HepG2 (cell line): Measurements from ENCODE around the gene AKR1C2. TPM values are rescaled to one million over a fixed set of nuclear protein-coding genes. Genes with fewer than 3 reads are reported as not detected.

Experiments
- BCLAF1 ChIP-seq: fragments of 450-650 bp; IDR thresholded peaks from 2 replicates; pipeline ENCODE4 v1.6.1; 2017; ENCODE audit warnings: mild to moderate bottlenecking
- BRCA1 ChIP-seq: sonication (generic); formaldehyde crosslinking; IDR thresholded peaks from 2 replicates; pipeline ENCODE4 v1.4.0; 2020; ENCODE audit warnings: missing genetic modification reagents
- CENPBD1 ChIP-seq: sonication (generic); formaldehyde crosslinking; IDR thresholded peaks from 2 replicates; pipeline ENCODE4 v1.8.0; 2022; ENCODE audit warnings: missing genetic modification reagents, low read depth, mild to moderate bottlenecking, borderline replicate concordance
- CREB1 ChIP-seq, 2 experiments: fragments of 450-650 bp in 1 of 2; IDR thresholded peaks; 2 replicates each; pipeline ENCODE4 v1.6.1; 2016 to 2017; ENCODE audit warnings: control low read depth in 1 of 2, mild to moderate bottlenecking in 1 of 2, missing compliant biosample characterization in 1 of 2, missing genetic modification characterization in 1 of 2
- DPF2 ChIP-seq: sonication (generic); formaldehyde crosslinking; IDR thresholded peaks from 2 replicates; pipeline ENCODE4 v1.4.0; 2020; ENCODE audit warnings: mild to moderate bottlenecking, low read depth, missing genetic modification reagents, borderline replicate concordance
- HIC2 ChIP-seq: sonication (generic); formaldehyde crosslinking; IDR thresholded peaks from 2 replicates; pipeline ENCODE4 v1.9.0; 2022; ENCODE audit warnings: low read depth, missing genetic modification reagents
- HIVEP1 ChIP-seq: sonication (generic); formaldehyde crosslinking; IDR thresholded peaks from 2 replicates; pipeline ENCODE4 v1.4.0; 2020; ENCODE audit warnings: mild to moderate bottlenecking, missing genetic modification reagents
- JUN ChIP-seq: sonication (generic); formaldehyde crosslinking; IDR thresholded peaks from 2 replicates; pipeline ENCODE4 v1.4.0; 2020; ENCODE audit warnings: mild to moderate bottlenecking, missing genetic modification reagents
- KDM5B ChIP-seq: sonication (generic); formaldehyde crosslinking; IDR thresholded peaks from 2 replicates; pipeline ENCODE4 v1.4.0; 2020; ENCODE audit warnings: missing genetic modification reagents, mild to moderate bottlenecking, borderline replicate concordance
- MAFG ChIP-seq: sonication (generic); formaldehyde crosslinking; IDR thresholded peaks from 2 replicates; pipeline ENCODE4 v1.5.1; 2020; ENCODE audit warnings: mild to moderate bottlenecking, missing genetic modification reagents
- MAFK ChIP-seq, 2 experiments: IDR thresholded peaks in 1 of 2; conservative IDR thresholded peaks in 1 of 2; 2 replicates each; pipeline ENCODE4 v1.6.1; 2011; ENCODE audit warnings: improper control_type of control experiment in 2 of 2, low read length in 2 of 2
- MEF2D ChIP-seq: sonication (generic); formaldehyde crosslinking; IDR thresholded peaks from 2 replicates; pipeline ENCODE4 v1.5.1; 2020; ENCODE audit warnings: mild to moderate bottlenecking, missing genetic modification reagents
- SIN3A ChIP-seq: IDR thresholded peaks from 2 replicates; pipeline ENCODE4 v1.6.1; 2011; ENCODE audit warnings: low read depth, mild to moderate bottlenecking, control low read depth, low read length, borderline replicate concordance
- ZFP41 ChIP-seq: sonication (generic); formaldehyde crosslinking; IDR thresholded peaks from 2 replicates; pipeline ENCODE4 v1.4.0; 2020; ENCODE audit warnings: mild to moderate bottlenecking, missing genetic modification reagents, borderline replicate concordance
- ZNF232 ChIP-seq: sonication (generic); formaldehyde crosslinking; IDR thresholded peaks from 2 replicates; pipeline ENCODE4 v1.4.0; 2020; ENCODE audit warnings: missing genetic modification reagents, borderline replicate concordance
- ZNF253 ChIP-seq: sonication (generic); formaldehyde crosslinking; IDR thresholded peaks from 2 replicates; pipeline ENCODE4 v1.8.0; 2022; ENCODE audit warnings: mild to moderate bottlenecking, missing genetic modification reagents, borderline replicate concordance
- ZNF30 ChIP-seq: sonication (generic); formaldehyde crosslinking; IDR thresholded peaks from 2 replicates; pipeline ENCODE4 v1.5.0; 2020; ENCODE audit warnings: mild to moderate bottlenecking, missing genetic modification reagents
- ZNF530 ChIP-seq: sonication (generic); formaldehyde crosslinking; IDR thresholded peaks from 2 replicates; pipeline ENCODE4 v1.5.0; 2020; ENCODE audit warnings: low read depth, mild to moderate bottlenecking, missing genetic modification reagents
- ZNF605 ChIP-seq: sonication (generic); formaldehyde crosslinking; IDR thresholded peaks from 2 replicates; pipeline ENCODE4 v1.8.0; 2022; ENCODE audit warnings: mild to moderate bottlenecking, missing genetic modification reagents
- ZNF740 ChIP-seq: sonication (generic); formaldehyde crosslinking; IDR thresholded peaks from 2 replicates; pipeline ENCODE4 v1.4.0; 2020; ENCODE audit warnings: missing genetic modification reagents
- ZNF776 ChIP-seq: sonication (generic); formaldehyde crosslinking; IDR thresholded peaks from 2 replicates; pipeline ENCODE4 v1.4.0; 2020; ENCODE audit warnings: mild to moderate bottlenecking, missing genetic modification reagents
- ZNF850 ChIP-seq: sonication (generic); formaldehyde crosslinking; conservative IDR thresholded peaks from 2 replicates; pipeline ENCODE4 v1.9.0; 2021; ENCODE audit warnings: mild to moderate bottlenecking, missing genetic modification reagents
- polyA plus RNA-seq, 8 experiments: library from polyadenylated mRNA; depleted of rRNA in 3 of 8; stranded (reverse) in 7 of 8; unstranded in 1 of 8; fragments of >200 nt; fragmentation: Illumina TruSeq in 4 of 8; extraction: Trizol in 4 of 8; gene quantifications; 2 replicates each; pipeline versions ENCODE4 v1.2.1 to v1.2.3, GENCODE V29; 2011 to 2016; ENCODE audit warnings: low read depth in 4 of 8, missing spikeins in 1 of 8, mixed read lengths in 1 of 8; ENCODE audit not compliant: insufficient read depth in 1 of 8
- total RNA-seq, 5 experiments: library from RNA; depleted of rRNA; stranded (reverse); fragments of >200 nt; fragmentation: Illumina TruSeq; extraction: Trizol; gene quantifications; 2 replicates each; pipeline ENCODE4 v1.2.3, GENCODE V29; 2016; ENCODE audit warnings: low read depth in 1 of 5
- TF ChIP-seq, protein P1 (sequence below): sonication (generic); formaldehyde crosslinking; IDR thresholded peaks from 2 replicates; pipeline ENCODE4 v1.8.1; 2023; ENCODE audit warnings: missing genetic modification reagents, inconsistent platforms, borderline replicate concordance

Gene AKR1C2
- total and polyA plus RNA-seq, 2 of the 13 experiments (the other 11 are each of a cell fraction or from before 2014, with no cell fraction given): 140 to 900 TPM

GRCh38 chr10:4981722-4982471 lies 21.8 kb downstream of the AKR1C2 start (continued):
- TF ChIP-seq JUN (CRISPR knock-in tag) (no peak), BCLAF1 (no peak), BRCA1 (CRISPR knock-in tag) (no peak), ZNF30 (CRISPR knock-in tag) (no peak), HIC2 (CRISPR knock-in tag) (no peak), ZNF253 (CRISPR knock-in tag) (no peak), ZNF530 (CRISPR knock-in tag) (no peak), ZNF850 (no peak), ZNF605 (CRISPR knock-in tag) (peak; percentile 59; the same call in 1 of the 2 replicates), KDM5B (CRISPR knock-in tag) (peak; percentile 21; the same call in 1 of the 2 replicates), HIVEP1 (0 out of 2 replicates have a peak, but pooled peaks have one; percentile 30), MEF2D (CRISPR knock-in tag) (peak; percentile 54), ZFP41 (CRISPR knock-in tag) (no peak), DPF2 (CRISPR knock-in tag) (no peak), ZNF740 (0 out of 2 replicates have a peak, but pooled peaks have one; percentile 24), MAFG (CRISPR knock-in tag) (no peak), CREB1 (IDR thresholded peaks at IDR 0.05) (no peak), CREB1 (CRISPR knock-in tag; IDR thresholded peaks at IDR 0.05) (no peak), ZNF232 (peak; percentile 84; the same call in 1 of the 2 replicates), CENPBD1 (CRISPR knock-in tag) (no peak), ZNF776 (CRISPR knock-in tag) (no peak), MAFK (conservative IDR thresholded peaks at IDR 0.05 in 1 of 2, IDR thresholded peaks at IDR 0.05 in 1 of 2; ENCODE audit: low read length in 2 of 2) (no peak), SIN3A (peak; percentile 62; the same call in 1 of the 2 replicates)
- TF ChIP-seq, protein P1, sequence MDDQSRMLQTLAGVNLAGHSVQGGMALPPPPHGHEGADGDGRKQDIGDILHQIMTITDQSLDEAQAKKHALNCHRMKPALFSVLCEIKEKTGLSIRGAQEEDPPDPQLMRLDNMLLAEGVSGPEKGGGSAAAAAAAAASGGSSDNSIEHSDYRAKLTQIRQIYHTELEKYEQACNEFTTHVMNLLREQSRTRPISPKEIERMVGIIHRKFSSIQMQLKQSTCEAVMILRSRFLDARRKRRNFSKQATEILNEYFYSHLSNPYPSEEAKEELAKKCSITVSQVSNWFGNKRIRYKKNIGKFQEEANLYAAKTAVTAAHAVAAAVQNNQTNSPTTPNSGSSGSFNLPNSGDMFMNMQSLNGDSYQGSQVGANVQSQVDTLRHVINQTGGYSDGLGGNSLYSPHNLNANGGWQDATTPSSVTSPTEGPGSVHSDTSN (CRISPR knock-in tag): no peak
